ENCODE results near the gene CAPN5.
"Not testable (repeated sequence)": the region's sequence is repeated elsewhere in the genome, so short reads cannot be mapped to it uniquely, and the experiment has no call there.

The CAPN5 gene

GRCh38 chr11:77044356-77044755 is 22.4 kb upstream of the CAPN5 start:
- no peak for DNase-seq

- DNase-seq: no peak
Observed at GRCh38 chr11:77044886-77045285, 21.9 kb upstream of the CAPN5 start.

- DNase-seq: peak; percentile 79
Observed at GRCh38 chr11:77046060-77046501, 20.7 kb upstream of the CAPN5 start.

- peak; percentile 94 for DNase-seq
Observed at GRCh38 chr11:77047007-77047927, 19.5 kb upstream of the CAPN5 start.

GRCh38 chr11:77047928-77048446 is 18.8 kb upstream of the CAPN5 start:
- not testable (repeated sequence) for DNase-seq

- DNase-seq: no peak
Observed at GRCh38 chr11:77049026-77049425, 17.7 kb upstream of the CAPN5 start.

GRCh38 chr11:77051511-77051910 is 15.3 kb upstream of the CAPN5 start:
- DNase-seq: no peak

GRCh38 chr11:77052518-77052917 is 14.3 kb upstream of the CAPN5 start:
- no peak for DNase-seq

- no peak for DNase-seq
Observed at GRCh38 chr11:77053217-77054015, 13.4 kb upstream of the CAPN5 start.

GRCh38 chr11:77054084-77054483 is 12.7 kb upstream of the CAPN5 start:
- DNase-seq: no peak

GRCh38 chr11:77055101-77055561 is 11.6 kb upstream of the CAPN5 start:
- no peak for DNase-seq

GRCh38 chr11:77055913-77056312 is 10.9 kb upstream of the CAPN5 start:
- DNase-seq: no peak

GRCh38 chr11:77056814-77057402 is 9.9 kb upstream of the CAPN5 start:
- no peak for DNase-seq

GRCh38 chr11:77057938-77058474 is 8.8 kb upstream of the CAPN5 start:
- no peak for DNase-seq

GRCh38 chr11:77058900-77059299 is 7.9 kb upstream of the CAPN5 start:
- no peak for DNase-seq

- DNase-seq: no peak
Observed at GRCh38 chr11:77059806-77060205, 7.0 kb upstream of the CAPN5 start.

- DNase-seq: no peak
Observed at GRCh38 chr11:77060234-77060633, 6.5 kb upstream of the CAPN5 start.

- DNase-seq: not testable (repeated sequence)
Observed at GRCh38 chr11:77061258-77061657, 5.5 kb upstream of the CAPN5 start.

- no peak for DNase-seq
Observed at GRCh38 chr11:77062924-77063323, 3.8 kb upstream of the CAPN5 start.

GRCh38 chr11:77063407-77063806 is 3.4 kb upstream of the CAPN5 start:
- DNase-seq: no peak

- no peak for DNase-seq
Observed at GRCh38 chr11:77063861-77064260, 2.9 kb upstream of the CAPN5 start.

GRCh38 chr11:77064648-77065217 is 2.0 kb upstream of the CAPN5 start:
- DNase-seq: no peak

GRCh38 chr11:77065878-77066228 is 918 bp upstream of the CAPN5 start:
- DNase-seq: no peak

Data from NCI-H345 (cell line).